Measurements from ENCODE around the gene NOS1AP.

- TF ChIP-seq CTCF (IDR thresholded peaks at IDR 0.05), result no peak
- no peak for TF ChIP-seq POLR2A (IDR thresholded peaks at IDR 0.05)
Measured at GRCh38 chr1:162294015-162294414, 224.5 kb downstream of the NOS1AP start.
